Chondrocyte (in vitro differentiated cells): ENCODE measurements around the gene SERPINA7. TPM values are rescaled to one million over a fixed set of nuclear protein-coding genes. Genes with fewer than 3 reads are reported as not detected.
"Not testable (repeated sequence)": the region's sequence is repeated elsewhere in the genome, so short reads cannot be mapped to it uniquely, and the experiment has no call there.

ENCODE experiments used
- DNase-seq: peaks from one replicate; pipeline ENCODE4 v3.0.0; 2021; ENCODE audit warnings: mixed read lengths, low spot score
- H3K27ac Mint-ChIP-seq: one replicate; pipeline ENCODE4 v1.8.0; 2021; ENCODE audit warnings: mild to moderate bottlenecking, moderate library complexity, mixed read lengths; ENCODE audit not compliant: unreplicated experiment
- H3K27me3 Mint-ChIP-seq: 2 replicates; pipeline ENCODE4 v1.8.0; 2021; ENCODE audit warnings: low read depth, mixed read lengths
- H3K36me3 Mint-ChIP-seq: 2 replicates; pipeline ENCODE4 v1.8.0; 2021; ENCODE audit warnings: low read depth, mixed read lengths
- H3K4me1 Mint-ChIP-seq: 2 replicates; pipeline ENCODE4 v1.8.0; 2021; ENCODE audit warnings: low read depth, mild to moderate bottlenecking, mixed read lengths
- H3K4me3 Mint-ChIP-seq: one replicate; pipeline ENCODE4 v1.8.0; 2021; ENCODE audit warnings: mild to moderate bottlenecking, moderate library complexity, mixed read lengths; ENCODE audit not compliant: unreplicated experiment
- H3K9me3 Mint-ChIP-seq: 2 replicates; pipeline ENCODE4 v1.8.0; 2021; ENCODE audit warnings: low read depth, mixed read lengths
- total RNA-seq: library from RNA; stranded (reverse); gene quantifications from 3 replicates; pipeline ENCODE4 v1.2.1, GENCODE V29; 2021
- TF ChIP-seq, protein P1 (sequence below): fragments of 200-600 bp; sonication (generic); IDR thresholded peaks from 2 replicates; pipeline ENCODE4 v1.5.0; 2021; ENCODE audit warnings: antibody characterized with exemption, mild to moderate bottlenecking, moderate library complexity

Gene SERPINA7
- total RNA-seq, 1 donor from 2014 or later = not detected

- H3K4me3 Mint-ChIP-seq = no peak overlapping the region
- peaks cover 3% of the 10 kb centered on the region for H3K4me1 Mint-ChIP-seq
- TF ChIP-seq, protein P1, sequence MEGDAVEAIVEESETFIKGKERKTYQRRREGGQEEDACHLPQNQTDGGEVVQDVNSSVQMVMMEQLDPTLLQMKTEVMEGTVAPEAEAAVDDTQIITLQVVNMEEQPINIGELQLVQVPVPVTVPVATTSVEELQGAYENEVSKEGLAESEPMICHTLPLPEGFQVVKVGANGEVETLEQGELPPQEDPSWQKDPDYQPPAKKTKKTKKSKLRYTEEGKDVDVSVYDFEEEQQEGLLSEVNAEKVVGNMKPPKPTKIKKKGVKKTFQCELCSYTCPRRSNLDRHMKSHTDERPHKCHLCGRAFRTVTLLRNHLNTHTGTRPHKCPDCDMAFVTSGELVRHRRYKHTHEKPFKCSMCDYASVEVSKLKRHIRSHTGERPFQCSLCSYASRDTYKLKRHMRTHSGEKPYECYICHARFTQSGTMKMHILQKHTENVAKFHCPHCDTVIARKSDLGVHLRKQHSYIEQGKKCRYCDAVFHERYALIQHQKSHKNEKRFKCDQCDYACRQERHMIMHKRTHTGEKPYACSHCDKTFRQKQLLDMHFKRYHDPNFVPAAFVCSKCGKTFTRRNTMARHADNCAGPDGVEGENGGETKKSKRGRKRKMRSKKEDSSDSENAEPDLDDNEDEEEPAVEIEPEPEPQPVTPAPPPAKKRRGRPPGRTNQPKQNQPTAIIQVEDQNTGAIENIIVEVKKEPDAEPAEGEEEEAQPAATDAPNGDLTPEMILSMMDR = no peak
- H3K36me3 Mint-ChIP-seq = no peaks in the 10 kb centered on the region
- no peak overlapping the region for H3K27ac Mint-ChIP-seq
- DNase-seq = no peak
- H3K9me3 Mint-ChIP-seq = peaks cover 9% of the 10 kb centered on the region
- no peaks in the 10 kb centered on the region for H3K27me3 Mint-ChIP-seq
Observed at GRCh38 chrX:106000203-106000602, 38.3 kb downstream of the SERPINA7 start.

DNA sequence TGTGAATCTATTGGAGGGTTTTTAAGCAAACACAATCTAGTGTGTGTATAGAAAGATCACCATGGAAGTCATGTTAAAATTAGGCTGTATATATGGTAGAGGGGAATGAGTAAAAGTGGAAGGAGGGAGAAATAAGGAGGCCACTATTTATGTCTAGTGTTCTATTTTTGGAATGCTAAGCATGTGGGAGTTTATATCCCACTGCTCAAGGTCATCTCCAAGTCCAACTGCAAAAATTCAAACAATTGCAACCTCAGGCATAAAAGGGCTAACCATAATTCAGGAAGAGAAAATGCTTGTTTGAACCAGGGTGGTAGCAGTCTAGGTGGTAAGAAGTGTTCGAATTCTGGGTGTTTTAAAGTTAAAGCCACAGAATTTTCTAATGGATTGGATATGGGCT, 39.2 kb downstream of the SERPINA7 start:
- H3K27me3 Mint-ChIP-seq = no peaks in the 10 kb centered on the region
- no peak for DNase-seq
- no peak overlapping the region for H3K4me3 Mint-ChIP-seq
- no peaks in the 10 kb centered on the region for H3K36me3 Mint-ChIP-seq
- no peak overlapping the region for H3K27ac Mint-ChIP-seq
- TF ChIP-seq, protein P1 = no peak
- peaks cover 3% of the 10 kb centered on the region for H3K4me1 Mint-ChIP-seq
- H3K9me3 Mint-ChIP-seq = peaks cover 9% of the 10 kb centered on the region

DNA sequence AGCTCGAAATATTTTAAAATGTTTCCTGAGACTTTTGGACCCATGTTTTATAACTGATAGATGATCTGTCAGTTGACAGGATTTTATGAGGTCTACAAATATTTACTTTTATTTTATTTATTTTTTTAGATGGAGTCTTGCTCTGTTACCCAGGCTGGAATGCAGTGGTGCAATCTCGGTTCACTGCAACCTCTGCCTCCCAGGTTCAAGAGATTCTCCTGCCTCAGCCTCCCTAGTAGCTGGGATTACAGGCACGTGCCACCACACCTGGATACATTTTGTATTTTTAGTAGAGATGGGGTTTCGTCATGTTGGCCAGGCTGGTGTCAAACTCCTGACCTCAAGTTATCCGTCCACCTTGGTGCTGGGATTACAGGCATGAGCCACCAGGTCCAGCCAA, 50.0 kb downstream of the SERPINA7 start:
- not testable (repeated sequence) for H3K4me3 Mint-ChIP-seq, DNase-seq, H3K4me1 Mint-ChIP-seq, H3K27ac Mint-ChIP-seq, H3K36me3 Mint-ChIP-seq, H3K27me3 Mint-ChIP-seq
- H3K9me3 Mint-ChIP-seq = peaks cover 21% of the 10 kb centered on the region

Other genes starting within 250 kb of the SERPINA7 start
- gene NRK, start 216.2 kb downstream of the SERPINA7 start, total RNA-seq = 12.7 to 30.6 TPM (median 13.1 TPM) in 3 replicates
- 1.1 to 2.1 TPM (median 1.1 TPM) in 3 replicates for gene PWWP3B, start 129.6 kb upstream of the SERPINA7 start, total RNA-seq